ENCODE results near the gene RPL5.

RPL5 gene

GRCh38 chr1:92858564-92859399 is 26.9 kb downstream of the RPL5 start:
- DNase-seq, result peak; percentile 88

GRCh38 chr1:92859400-92860039 is 27.7 kb downstream of the RPL5 start:
- no peak for DNase-seq

GRCh38 chr1:92862605-92863004 is 30.8 kb downstream of the RPL5 start:
- no peak for DNase-seq

GRCh38 chr1:92864131-92864530 is 32.3 kb downstream of the RPL5 start:
- DNase-seq, result no peak

- no peak for DNase-seq
These were observed 38.8 kb downstream of the RPL5 start for GRCh38 chr1:92870591-92870990.

GRCh38 chr1:92872719-92873118 is 40.9 kb downstream of the RPL5 start:
- DNase-seq, result no peak

GRCh38 chr1:92874987-92875386 is 43.1 kb downstream of the RPL5 start:
- DNase-seq, result no peak

- DNase-seq, result no peak
These were observed 44.5 kb downstream of the RPL5 start for GRCh38 chr1:92876351-92876750.

GRCh38 chr1:92877081-92877711 is 45.4 kb downstream of the RPL5 start:
- peak; percentile 46 for DNase-seq

GRCh38 chr1:92877792-92878191 is 46.0 kb downstream of the RPL5 start:
- peak; percentile 43 for DNase-seq

- DNase-seq, result no peak
These were observed 47.6 kb downstream of the RPL5 start for GRCh38 chr1:92879316-92879968.

GRCh38 chr1:92881391-92881790 is 49.6 kb downstream of the RPL5 start:
- DNase-seq, result no peak

- no peak for DNase-seq
These were observed 51.0 kb downstream of the RPL5 start for GRCh38 chr1:92882819-92883218.

- no peak for DNase-seq
These were observed 51.5 kb downstream of the RPL5 start for GRCh38 chr1:92883297-92883696.

- DNase-seq, result no peak
These were observed 52.4 kb downstream of the RPL5 start for GRCh38 chr1:92884195-92884594.

GRCh38 chr1:92886886-92887419 is 55.1 kb downstream of the RPL5 start:
- DNase-seq, result no peak

- no peak for DNase-seq
These were observed 55.6 kb downstream of the RPL5 start for GRCh38 chr1:92887465-92887864.

Measured in NCI-H1105 treated with DMSO at 0.1 percent for 48 hours (cell line).